ENCODE measurements around the gene SUV39H2.

Gene SUV39H2

GRCh38 chr10:14945108-14945507, 66.4 kb downstream of the SUV39H2 start:
- H3K9me3 ChIP-seq (ENCODE audit: control insufficient read depth, low read length), result no peaks in the 10 kb centered on the region
- H3K4me3 ChIP-seq (ENCODE audit: low read length), result no peak overlapping the region
- H3K36me3 ChIP-seq (ENCODE audit: control insufficient read depth, insufficient read depth, low read length), result peaks cover 3% of the 10 kb centered on the region
- no peaks in the 10 kb centered on the region for H3K27me3 ChIP-seq (ENCODE audit: control insufficient read depth, insufficient read depth, low read length)
- no peak overlapping the region for H3K9ac ChIP-seq (ENCODE audit: low read length)
- H3K4me1 ChIP-seq (ENCODE audit: control insufficient read depth, insufficient read depth, low read length), result no peaks in the 10 kb centered on the region

- H3K4me3 ChIP-seq (ENCODE audit: low read length), result no peak overlapping the region
- no peaks in the 10 kb centered on the region for H3K4me1 ChIP-seq (ENCODE audit: control insufficient read depth, insufficient read depth, low read length)
- H3K27me3 ChIP-seq (ENCODE audit: control insufficient read depth, insufficient read depth, low read length), result no peaks in the 10 kb centered on the region
- H3K9ac ChIP-seq (ENCODE audit: low read length), result no peak overlapping the region
- H3K36me3 ChIP-seq (ENCODE audit: control insufficient read depth, insufficient read depth, low read length), result peaks cover 3% of the 10 kb centered on the region
- no peaks in the 10 kb centered on the region for H3K9me3 ChIP-seq (ENCODE audit: control insufficient read depth, low read length)
These were observed 68.6 kb downstream of the SUV39H2 start for GRCh38 chr10:14947268-14947667.

- Histone ChIP-seq H3K27me3 (ENCODE audit: control insufficient read depth, insufficient read depth, low read length) (no peaks in the 10 kb centered on the region), H3K4me1 (ENCODE audit: control insufficient read depth, insufficient read depth, low read length) (peaks cover 5% of the 10 kb centered on the region), H3K36me3 (ENCODE audit: control insufficient read depth, insufficient read depth, low read length) (peaks cover 3% of the 10 kb centered on the region), H3K9me3 (ENCODE audit: control insufficient read depth, low read length) (no peaks in the 10 kb centered on the region), H3K4me3 (ENCODE audit: low read length) (no peak overlapping the region), H3K9ac (ENCODE audit: low read length) (no peak overlapping the region)
These were observed 70.6 kb downstream of the SUV39H2 start for GRCh38 chr10:14949291-14949690.

DNA sequence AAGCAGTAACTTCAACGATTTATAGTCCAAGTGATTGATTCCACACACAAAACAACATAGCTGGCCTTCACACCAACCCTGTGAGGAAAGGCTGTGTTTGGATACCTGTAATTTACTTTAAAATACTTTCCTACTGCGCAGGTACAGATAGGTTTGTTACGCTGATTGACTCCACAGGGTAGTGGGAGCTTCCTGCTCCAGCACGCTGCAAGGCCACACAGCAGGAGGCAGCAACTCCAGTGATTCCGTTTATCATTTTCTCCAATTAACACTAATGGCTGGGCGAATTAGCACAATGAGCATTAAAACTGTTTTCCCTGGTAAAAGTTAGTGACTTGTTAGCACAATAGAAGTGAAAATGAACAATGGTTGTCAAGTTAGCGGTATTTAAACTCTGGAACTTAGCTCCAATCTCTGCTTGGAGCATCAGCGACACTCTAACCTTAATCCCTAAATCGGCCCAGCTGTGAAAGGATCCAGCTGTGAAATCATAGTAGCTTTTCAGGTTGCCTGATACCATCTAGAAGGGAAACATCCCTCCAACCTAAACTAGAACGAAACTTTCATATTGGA, 74.3 kb downstream of the SUV39H2 start:
- Histone ChIP-seq H3K9me3 (ENCODE audit: control insufficient read depth, low read length) (no peaks in the 10 kb centered on the region), H3K4me3 (ENCODE audit: low read length) (peak overlapping the region; percentile 57), H3K36me3 (ENCODE audit: control insufficient read depth, insufficient read depth, low read length) (no peaks in the 10 kb centered on the region), H3K9ac (ENCODE audit: low read length) (peak overlapping the region; percentile 66), H3K27me3 (ENCODE audit: control insufficient read depth, insufficient read depth, low read length) (no peaks in the 10 kb centered on the region), H3K4me1 (ENCODE audit: control insufficient read depth, insufficient read depth, low read length) (peaks cover 10% of the 10 kb centered on the region)

DNA sequence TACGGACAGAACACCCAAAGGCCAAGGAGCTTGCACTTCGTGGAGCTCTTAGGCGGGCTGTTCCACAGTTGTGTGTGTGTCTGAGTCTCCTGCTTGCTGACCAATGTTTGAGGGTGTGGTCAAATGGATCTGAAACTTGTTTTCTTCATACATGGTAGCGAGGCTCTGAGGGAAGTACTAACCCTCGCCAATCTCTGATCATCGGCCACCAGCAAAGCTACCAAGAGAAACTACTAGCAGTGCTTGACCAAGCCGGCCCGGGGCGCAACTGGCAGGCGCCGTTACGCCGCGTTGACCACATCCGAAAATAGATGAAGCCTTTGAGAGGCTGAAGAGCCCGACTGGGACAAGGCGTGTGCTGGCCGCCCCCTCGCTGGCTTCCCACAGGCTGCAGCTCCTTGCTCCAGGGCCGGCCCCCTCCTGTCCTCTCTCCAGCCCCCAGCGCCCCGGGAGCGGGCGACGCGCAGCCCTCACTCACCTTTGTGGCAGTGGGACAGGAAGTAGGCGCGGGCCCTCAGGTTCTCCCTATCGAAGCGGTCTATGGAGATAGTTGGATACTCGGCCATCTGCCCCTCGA, 74.8 kb downstream of the SUV39H2 start:
- peak overlapping the region; percentile 57 for H3K4me3 ChIP-seq (ENCODE audit: low read length)
- no peaks in the 10 kb centered on the region for H3K9me3 ChIP-seq (ENCODE audit: control insufficient read depth, low read length)
- H3K36me3 ChIP-seq (ENCODE audit: control insufficient read depth, insufficient read depth, low read length), result no peaks in the 10 kb centered on the region
- H3K4me1 ChIP-seq (ENCODE audit: control insufficient read depth, insufficient read depth, low read length), result peaks cover 10% of the 10 kb centered on the region
- no peaks in the 10 kb centered on the region for H3K27me3 ChIP-seq (ENCODE audit: control insufficient read depth, insufficient read depth, low read length)
- H3K9ac ChIP-seq (ENCODE audit: low read length), result peak overlapping the region; percentile 66

All from mucosa of stomach (tissue), 1 donor.